ENCODE results near the gene FRY. TPM values are rescaled to one million over a fixed set of nuclear protein-coding genes. Genes with fewer than 3 reads are reported as not detected.

The FRY gene
- total RNA-seq, 4 donors from 2014 or later, result 27.4 to 50.4 (median 39.4) TPM

DNA sequence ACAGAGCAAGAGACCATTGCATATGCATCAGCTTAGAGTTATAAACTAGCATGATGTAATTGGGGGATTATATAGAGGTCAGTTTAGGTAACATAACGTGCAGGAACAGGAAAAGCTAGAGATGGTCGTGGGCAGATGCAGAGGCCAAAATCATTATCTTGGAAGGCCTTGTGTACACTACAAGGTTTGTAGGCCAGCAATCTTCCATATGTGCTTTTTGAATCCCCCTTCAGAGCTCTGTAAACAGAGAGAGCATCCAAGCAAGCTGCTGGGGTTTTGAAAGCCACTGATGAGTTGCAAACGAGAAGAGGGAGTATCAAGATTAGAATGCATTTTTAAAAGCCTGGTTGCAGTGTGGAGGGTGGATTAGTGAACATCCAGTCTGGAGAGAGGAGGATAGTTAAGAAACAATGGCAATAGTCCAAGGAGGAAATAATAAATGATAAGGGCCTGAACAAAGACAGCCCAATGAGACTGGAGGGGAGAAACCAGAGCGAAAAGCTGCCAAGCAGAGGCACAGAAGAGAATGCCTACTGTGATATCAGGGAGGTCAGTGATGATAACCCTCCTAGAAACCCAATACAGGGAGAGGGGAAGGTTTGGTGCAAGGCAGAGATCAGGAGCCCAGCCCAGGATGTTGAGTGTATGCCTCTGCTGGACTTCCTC is 174.0 kb downstream of the FRY start:
- 71% methylated on average over 4 of the region's 4 CpGs for WGBS, 2 donors
- no peak overlapping the region for H3K27ac ChIP-seq
- DNase-seq, result no peak
- TF ChIP-seq, protein P1, sequence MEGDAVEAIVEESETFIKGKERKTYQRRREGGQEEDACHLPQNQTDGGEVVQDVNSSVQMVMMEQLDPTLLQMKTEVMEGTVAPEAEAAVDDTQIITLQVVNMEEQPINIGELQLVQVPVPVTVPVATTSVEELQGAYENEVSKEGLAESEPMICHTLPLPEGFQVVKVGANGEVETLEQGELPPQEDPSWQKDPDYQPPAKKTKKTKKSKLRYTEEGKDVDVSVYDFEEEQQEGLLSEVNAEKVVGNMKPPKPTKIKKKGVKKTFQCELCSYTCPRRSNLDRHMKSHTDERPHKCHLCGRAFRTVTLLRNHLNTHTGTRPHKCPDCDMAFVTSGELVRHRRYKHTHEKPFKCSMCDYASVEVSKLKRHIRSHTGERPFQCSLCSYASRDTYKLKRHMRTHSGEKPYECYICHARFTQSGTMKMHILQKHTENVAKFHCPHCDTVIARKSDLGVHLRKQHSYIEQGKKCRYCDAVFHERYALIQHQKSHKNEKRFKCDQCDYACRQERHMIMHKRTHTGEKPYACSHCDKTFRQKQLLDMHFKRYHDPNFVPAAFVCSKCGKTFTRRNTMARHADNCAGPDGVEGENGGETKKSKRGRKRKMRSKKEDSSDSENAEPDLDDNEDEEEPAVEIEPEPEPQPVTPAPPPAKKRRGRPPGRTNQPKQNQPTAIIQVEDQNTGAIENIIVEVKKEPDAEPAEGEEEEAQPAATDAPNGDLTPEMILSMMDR (IDR thresholded peaks at IDR 0.05), result no peak
- no peak for TF ChIP-seq POLR2A (IDR thresholded peaks at IDR 0.05)
- no peaks in the 10 kb centered on the region for H3K27me3 ChIP-seq
- no peak overlapping the region for H3K4me3 ChIP-seq (replicated peaks in 1 of 3)
- intact Hi-C loops (cut with DNase I), result no loop called here
- H3K4me1 ChIP-seq, result no peaks in the 10 kb centered on the region
- H3K36me3 ChIP-seq, result no peaks in the 10 kb centered on the region
- H3K9me3 ChIP-seq, result no peaks in the 10 kb centered on the region

GRCh38 chr13:32206097-32206740 is 174.6 kb downstream of the FRY start:
- DNase-seq, result no peak
- H3K36me3 ChIP-seq, result peaks cover 0 to 2% of the 10 kb centered on the region in 2 donors
- no peak overlapping the region for H3K27ac ChIP-seq
- no peak overlapping the region for H3K4me3 ChIP-seq (replicated peaks in 1 of 3)
- no peak for TF ChIP-seq POLR2A (IDR thresholded peaks at IDR 0.05)
- TF ChIP-seq, protein P1 (IDR thresholded peaks at IDR 0.05), result no peak
- intact Hi-C loops (cut with DNase I), result no loop called here
- H3K9me3 ChIP-seq, result no peaks in the 10 kb centered on the region
- no peaks in the 10 kb centered on the region for H3K27me3 ChIP-seq
- H3K4me1 ChIP-seq, result no peaks in the 10 kb centered on the region
- 71 to 74% methylated on average over 5 of the region's 5 CpGs for WGBS, 2 donors

- H3K4me3 ChIP-seq (replicated peaks in 1 of 3), result no peak overlapping the region
- no peaks in the 10 kb centered on the region for H3K27me3 ChIP-seq
- H3K27ac ChIP-seq, result no peak overlapping the region
- peaks cover 0 to 2% of the 10 kb centered on the region in 2 donors for H3K36me3 ChIP-seq
- no peak for TF ChIP-seq POLR2A (IDR thresholded peaks at IDR 0.05)
- TF ChIP-seq, protein P1 (IDR thresholded peaks at IDR 0.05), result no peak
- no peaks in the 10 kb centered on the region for H3K9me3 ChIP-seq
- intact Hi-C loops (cut with DNase I), result no loop called here
- H3K4me1 ChIP-seq, result no peaks in the 10 kb centered on the region
- no peak for DNase-seq
- 87 to 91% methylated on average over 12 to 13 of the region's 13 CpGs for WGBS, 2 donors
Measured at GRCh38 chr13:32208860-32209259, 177.3 kb downstream of the FRY start.

GRCh38 chr13:32209652-32210051 is 178.1 kb downstream of the FRY start:
- intact Hi-C loops (cut with DNase I), result no loop called here
- peaks cover 0 to 2% of the 10 kb centered on the region in 2 donors for H3K36me3 ChIP-seq
- no peak overlapping the region for H3K27ac ChIP-seq
- TF ChIP-seq, protein P1 (IDR thresholded peaks at IDR 0.05), result no peak
- no peak for TF ChIP-seq POLR2A (IDR thresholded peaks at IDR 0.05)
- no peak for DNase-seq
- no peaks in the 10 kb centered on the region for H3K4me1 ChIP-seq
- 81 to 98% methylated on average over 2 of the region's 2 CpGs for WGBS, 2 donors
- H3K4me3 ChIP-seq (replicated peaks in 1 of 3), result no peak overlapping the region
- H3K27me3 ChIP-seq, result no peaks in the 10 kb centered on the region
- no peaks in the 10 kb centered on the region for H3K9me3 ChIP-seq

- Histone ChIP-seq H3K36me3 (peaks cover 0 to 2% of the 10 kb centered on the region in 2 donors), H3K9me3 (no peaks in the 10 kb centered on the region), H3K27ac (no peak overlapping the region), H3K27me3 (no peaks in the 10 kb centered on the region), H3K4me1 (no peaks in the 10 kb centered on the region), H3K4me3 (replicated peaks in 1 of 3) (no peak overlapping the region)
- intact Hi-C loops (cut with DNase I), result no loop called here
- no peak for DNase-seq
- TF ChIP-seq, protein P1 (IDR thresholded peaks at IDR 0.05), result no peak
- no peak for TF ChIP-seq POLR2A (IDR thresholded peaks at IDR 0.05)
Measured at GRCh38 chr13:32210101-32210500, 178.5 kb downstream of the FRY start.
